GM10248 (cell line): ENCODE results near the gene SESTD1.
"Not testable (repeated sequence)": the region's sequence is repeated elsewhere in the genome, so short reads cannot be mapped to it uniquely, and the experiment has no call there.

ENCODE experiments used
- CTCF ChIA-PET: fragments of 300-600 bp; sonication (Branson Sonifier 250); formaldehyde crosslinking; extraction: SDS; loops from one replicate; lab custom pipeline; 2021; ENCODE audit warnings: antibody characterized with exemption; lab: Yijun Ruan, JAX
- POLR2A ChIA-PET: fragments of 350-650 bp; sonication (Branson Sonifier 250); formaldehyde crosslinking; extraction: SDS; loops from one replicate; lab custom pipeline; 2020; ENCODE audit warnings: antibody characterized with exemption; lab: Yijun Ruan, JAX
- DNase-seq: peaks from one replicate; pipeline ENCODE4 v3.0.0; 2012; ENCODE audit errors: extremely low spot score
- CTCF ChIP-seq: IDR thresholded peaks from 2 replicates; pipeline ENCODE4 v1.5.1; 2012; ENCODE audit warnings: mild to moderate bottlenecking, low read depth; ENCODE audit errors: extremely low read depth, missing control alignments, control extremely low read depth

Gene SESTD1

GRCh38 chr2:179207047-179207446 is 57.6 kb downstream of the SESTD1 start:
- ChIA-PET CTCF (interaction anchor here (1.7 kb wide), 1 partner anchor 12 kb away, joined by 5 read pairs; no protein-coding TSS in a partner anchor), POLR2A (no interaction called here)
- TF ChIP-seq CTCF: no peak
- no peak for DNase-seq

GRCh38 chr2:179201869-179202268 is 62.8 kb downstream of the SESTD1 start:
- TF ChIP-seq CTCF: no peak
- no peak for DNase-seq
- POLR2A ChIA-PET: no interaction called here
- CTCF ChIA-PET: no interaction called here

GRCh38 chr2:179195926-179196590 is 68.6 kb downstream of the SESTD1 start:
- POLR2A ChIA-PET, CTCF ChIA-PET, DNase-seq: not testable (repeated sequence)

GRCh38 chr2:179195141-179195540 is 69.5 kb downstream of the SESTD1 start:
- POLR2A ChIA-PET: no interaction called here
- no peak for DNase-seq
- no peak for TF ChIP-seq CTCF
- CTCF ChIA-PET: no interaction called here

GRCh38 chr2:179193759-179194394 is 70.8 kb downstream of the SESTD1 start:
- TF ChIP-seq CTCF: no peak
- POLR2A ChIA-PET: no interaction called here
- CTCF ChIA-PET: interaction anchor here (2.4 to 2.5 kb wide), 2 partner anchors 12 to 25 kb away, joined by 9 read pairs; no protein-coding TSS in a partner anchor
- DNase-seq: no peak

- ChIA-PET CTCF (interaction anchor here (0.9 to 2.5 kb wide), 2 partner anchors 10 to 12 kb away, joined by 3 to 9 read pairs; no protein-coding TSS in a partner anchor), POLR2A (no interaction called here)
- no peak for DNase-seq
- TF ChIP-seq CTCF: no peak
Measured at GRCh38 chr2:179191110-179191509, 73.5 kb downstream of the SESTD1 start.

GRCh38 chr2:179186126-179186525 is 78.5 kb downstream of the SESTD1 start:
- ChIA-PET CTCF (interaction anchor here (0.9 to 3.3 kb wide), 3 partner anchors 12 to 57 kb away, joined by 3 to 12 read pairs (median 5); no protein-coding TSS in a partner anchor), POLR2A (no interaction called here)
- TF ChIP-seq CTCF: no peak
- no peak for DNase-seq
